ENCODE measurements around the gene TBC1D4. TPM values are rescaled to one million over a fixed set of nuclear protein-coding genes. Genes with fewer than 3 reads are reported as not detected.
"Not testable (repeated sequence)": the region's sequence is repeated elsewhere in the genome, so short reads cannot be mapped to it uniquely, and the experiment has no call there.

The TBC1D4 gene
- total RNA-seq, 1 experiment from 2014 or later: 0.78 TPM

DNA sequence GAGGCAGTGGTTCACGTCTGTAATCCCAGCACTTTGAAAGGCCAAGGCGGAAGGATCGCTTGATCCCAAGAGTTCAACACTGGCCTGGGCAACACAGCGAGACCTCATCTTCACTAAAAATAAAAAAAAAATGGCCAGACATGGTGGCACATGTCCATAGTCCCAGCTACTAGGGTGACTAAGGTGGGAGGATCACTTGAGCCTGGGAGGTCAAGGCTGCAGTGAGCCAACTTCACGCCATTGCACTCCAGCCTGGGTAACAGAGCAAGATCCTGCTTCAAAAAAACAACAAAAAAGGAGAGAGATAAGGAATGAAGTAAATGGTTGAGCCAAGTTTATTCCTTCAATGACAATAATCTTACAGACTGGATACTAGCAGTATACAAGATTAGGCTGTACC, 21.3 kb downstream of the TBC1D4 start:
- in situ Hi-C loops (cut with HindIII; ENCODE audit: low sequenced_read_pairs): no loop called here
- no peak for DNase-seq (ENCODE audit: low spot score)

DNA sequence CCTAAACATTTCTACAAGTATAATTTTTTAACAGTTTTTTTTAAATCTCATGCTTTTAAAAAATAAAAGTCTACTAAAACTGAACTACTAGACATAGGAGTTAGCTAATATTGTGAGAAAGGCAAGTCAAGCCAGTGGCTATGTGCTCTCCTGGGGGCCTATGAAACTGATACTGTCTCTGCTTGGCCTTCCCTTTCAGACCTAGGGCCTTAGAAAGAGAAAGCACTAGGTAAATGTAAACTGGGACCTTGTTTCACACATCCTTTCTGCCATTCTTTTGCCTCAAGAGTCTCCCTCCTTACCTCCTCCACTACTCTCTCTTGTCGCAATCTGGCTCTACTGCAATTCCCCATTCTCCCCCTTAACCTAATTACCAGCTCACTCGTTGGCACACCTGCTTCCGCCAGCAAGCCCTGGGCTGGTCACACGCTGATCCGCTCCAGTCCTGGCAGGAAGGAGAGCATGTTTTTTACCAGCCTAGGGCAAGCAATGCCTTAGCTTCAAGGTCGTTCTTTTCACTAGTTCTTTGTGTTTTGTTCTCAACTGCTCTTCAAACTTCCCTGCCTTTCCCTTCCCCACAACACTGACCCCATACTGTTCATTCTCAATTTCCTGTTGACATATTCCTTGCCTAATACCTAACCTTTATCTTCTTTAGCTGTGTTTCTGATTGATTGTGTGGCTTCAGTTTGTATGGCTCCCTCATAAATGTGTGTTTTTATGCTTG, 23.1 kb downstream of the TBC1D4 start:
- DNase-seq (ENCODE audit: low spot score): peak; percentile 59
- in situ Hi-C loops (cut with HindIII; ENCODE audit: low sequenced_read_pairs): no loop called here

DNA sequence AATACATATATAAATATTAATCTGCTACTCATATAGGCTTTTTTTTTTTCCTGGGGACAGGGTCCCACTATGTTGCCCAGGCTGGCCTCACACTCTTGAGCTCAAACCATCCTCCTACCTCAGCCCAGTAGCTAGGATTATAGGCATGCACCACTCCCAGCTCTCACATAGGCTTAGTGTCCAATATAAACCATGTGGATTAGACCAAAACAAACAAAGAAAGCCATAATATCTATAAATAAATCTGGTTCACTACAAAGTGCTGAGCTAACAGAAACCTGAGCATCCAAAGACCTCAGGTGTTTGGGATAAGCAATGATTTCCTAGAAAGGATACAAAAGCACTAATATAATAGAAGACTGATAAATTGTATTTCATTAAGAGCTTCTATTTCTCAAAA, 26.0 kb downstream of the TBC1D4 start:
- no peak for DNase-seq (ENCODE audit: low spot score)
- in situ Hi-C loops (cut with HindIII; ENCODE audit: low sequenced_read_pairs): no loop called here

DNA sequence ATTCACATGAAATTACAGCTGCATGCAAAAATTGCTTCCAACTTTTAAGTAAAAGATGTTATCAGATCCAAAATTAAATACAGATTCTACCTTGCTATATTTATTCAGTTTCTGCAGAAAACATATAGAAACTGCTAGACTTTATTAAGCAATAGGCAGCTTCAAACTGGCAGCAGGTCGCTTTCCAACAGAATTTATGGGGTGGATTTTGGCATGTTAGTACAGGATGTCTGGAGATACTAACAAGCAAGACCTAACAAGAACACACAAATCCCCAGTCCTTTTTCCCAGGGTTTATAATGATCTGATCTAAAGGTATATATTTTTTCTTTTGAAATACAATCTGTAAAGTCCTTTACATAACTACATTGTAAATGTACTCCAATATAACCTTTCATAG, 27.5 kb downstream of the TBC1D4 start:
- no peak for DNase-seq (ENCODE audit: low spot score)
- in situ Hi-C loops (cut with HindIII; ENCODE audit: low sequenced_read_pairs): no loop called here

DNA sequence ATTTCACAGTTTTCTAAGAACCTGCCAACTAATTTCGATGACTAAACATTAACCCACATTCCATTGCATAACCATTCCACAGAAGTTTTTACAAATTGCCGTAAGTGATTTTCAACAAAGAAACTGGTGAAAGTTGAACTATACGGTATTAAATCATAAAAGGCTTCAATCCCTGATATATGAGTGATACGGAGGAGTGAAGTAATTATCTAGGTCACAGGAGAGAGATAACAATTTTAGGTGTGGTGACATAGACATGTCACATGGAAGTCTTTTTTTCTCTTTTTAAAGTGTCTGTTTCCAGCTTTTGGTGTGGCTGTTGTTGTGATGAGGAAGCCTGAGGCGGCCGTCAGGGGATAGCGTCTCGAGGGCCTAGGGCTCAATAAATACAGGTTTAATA, 29.4 kb downstream of the TBC1D4 start:
- no peak for DNase-seq (ENCODE audit: low spot score)
- in situ Hi-C loops (cut with HindIII; ENCODE audit: low sequenced_read_pairs): no loop called here

DNA sequence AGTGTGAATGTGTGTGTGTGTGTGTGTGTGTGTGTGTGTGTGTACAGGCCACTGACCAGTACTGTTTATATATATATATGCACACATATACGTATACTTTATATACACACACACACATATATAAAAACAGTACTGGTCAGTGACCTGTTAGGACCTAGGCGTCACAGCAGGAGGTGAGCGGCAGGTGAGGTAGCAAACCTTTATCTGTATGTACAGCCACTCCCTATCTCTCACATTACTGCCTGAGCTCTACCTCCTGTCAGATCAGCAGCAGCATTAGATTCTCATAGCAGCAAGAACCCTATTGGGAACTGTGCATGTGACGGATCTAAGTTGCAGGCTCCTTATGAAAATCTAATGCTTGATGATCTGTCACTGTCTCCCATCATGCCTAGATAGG, 34.5 kb downstream of the TBC1D4 start:
- DNase-seq (ENCODE audit: low spot score): no peak
- in situ Hi-C loops (cut with HindIII; ENCODE audit: low sequenced_read_pairs): no loop called here

DNA sequence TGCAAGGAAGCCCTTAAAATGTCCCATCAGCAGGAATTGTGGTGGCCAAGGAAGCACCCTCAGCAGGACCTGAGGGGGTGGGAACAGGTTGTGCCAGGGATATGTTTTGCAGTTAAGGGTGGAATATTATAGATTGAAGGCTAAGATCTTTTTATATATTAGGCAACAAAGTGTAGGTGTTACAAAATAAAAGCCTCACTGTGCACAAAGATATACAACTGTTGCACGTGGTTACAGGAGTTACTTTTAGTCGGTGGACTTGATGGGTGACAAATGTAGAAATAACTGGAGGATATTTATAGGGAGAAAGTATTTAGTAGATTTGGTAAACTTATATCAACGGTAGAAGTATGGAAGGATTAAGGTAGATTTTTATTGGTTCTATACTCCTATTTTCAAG, 35.1 kb downstream of the TBC1D4 start:
- in situ Hi-C loops (cut with HindIII; ENCODE audit: low sequenced_read_pairs): no loop called here
- DNase-seq (ENCODE audit: low spot score): no peak

DNA sequence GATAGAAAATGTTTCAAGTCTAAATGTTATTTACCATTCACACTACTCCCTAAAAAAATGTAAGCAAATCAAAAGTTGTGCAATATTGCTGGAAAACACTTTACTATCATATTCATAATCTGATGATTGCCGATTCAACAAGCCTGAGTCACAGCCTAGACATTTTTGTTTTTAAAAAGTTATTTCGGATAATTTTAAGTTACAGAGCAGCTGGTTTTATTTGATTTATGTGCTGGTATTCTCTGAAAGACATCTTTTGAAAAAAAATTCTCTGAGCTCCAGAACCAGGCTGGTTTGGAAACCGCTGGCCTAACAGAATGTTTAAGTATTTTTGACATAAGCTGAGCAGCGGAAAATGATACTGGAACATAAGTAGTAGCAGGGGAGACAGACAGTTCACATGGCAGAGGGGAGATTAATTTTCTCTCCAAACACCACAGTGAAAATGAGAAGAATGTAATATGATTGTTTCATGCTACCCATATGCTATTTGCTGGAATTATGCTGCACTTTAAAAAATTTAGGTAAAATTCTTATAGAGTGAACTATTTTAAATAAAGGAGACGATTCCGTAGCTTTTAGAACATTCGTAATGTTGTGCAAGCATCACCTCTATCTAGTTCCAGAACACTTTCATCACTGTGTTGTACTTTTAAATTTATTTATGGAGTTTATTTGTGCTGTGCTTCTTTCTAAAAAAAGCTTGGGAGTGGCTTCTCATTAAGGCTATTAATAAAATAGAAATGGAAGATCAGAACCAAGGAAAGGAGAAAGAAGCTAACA, 36.1 kb downstream of the TBC1D4 start:
- DNase-seq (ENCODE audit: low spot score): no peak
- in situ Hi-C loops (cut with HindIII; ENCODE audit: low sequenced_read_pairs): no loop called here

DNA sequence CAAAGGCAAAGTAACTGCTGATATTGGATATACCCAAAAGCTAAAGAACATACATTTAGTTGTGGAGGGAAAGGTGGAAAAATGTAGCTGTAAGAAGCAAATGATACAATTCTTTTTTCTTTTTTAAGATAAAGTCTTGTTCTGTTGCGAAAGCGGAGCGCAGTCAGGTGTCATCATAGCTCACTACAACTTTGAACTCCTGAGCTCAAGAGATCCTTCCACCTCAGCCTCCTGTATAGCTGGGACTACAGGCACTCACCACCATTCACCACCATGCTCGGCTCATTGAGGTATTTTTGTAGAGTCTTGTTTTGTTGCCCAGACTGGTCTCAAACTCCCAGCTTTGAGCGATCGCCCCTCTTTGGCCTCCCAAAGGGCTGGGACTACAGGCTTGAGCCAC, 38.0 kb downstream of the TBC1D4 start:
- in situ Hi-C loops (cut with HindIII; ENCODE audit: low sequenced_read_pairs): no loop called here
- no peak for DNase-seq (ENCODE audit: low spot score)

DNA sequence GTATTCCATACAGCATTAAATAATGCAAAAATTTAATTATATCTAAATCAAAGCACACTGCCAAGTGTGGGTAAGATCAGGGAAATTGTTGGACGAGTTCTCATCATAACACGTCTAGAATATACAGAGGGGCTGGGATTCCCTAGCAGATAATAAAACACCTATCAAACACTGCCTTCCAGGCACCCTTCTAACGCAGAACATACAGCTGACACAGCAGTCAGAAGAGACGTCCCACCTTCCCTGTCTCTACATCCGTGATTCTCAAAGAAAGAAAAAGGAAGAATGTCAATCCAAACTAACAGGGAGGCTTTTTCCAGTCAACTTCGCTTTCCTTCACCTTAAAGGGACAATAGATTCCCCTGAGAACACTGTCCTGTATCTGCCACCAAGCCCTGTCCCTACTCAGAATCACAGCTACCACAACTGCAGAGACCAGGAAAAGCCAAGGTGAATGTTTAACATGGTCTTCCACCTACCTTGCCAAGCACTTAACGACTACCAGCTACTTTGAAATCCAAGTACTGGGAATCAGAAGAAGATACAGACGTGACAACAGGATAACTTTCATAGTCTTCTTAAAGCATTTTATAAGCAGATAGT, 38.5 kb downstream of the TBC1D4 start:
- DNase-seq (ENCODE audit: low spot score): no peak
- in situ Hi-C loops (cut with HindIII; ENCODE audit: low sequenced_read_pairs): no loop called here

DNA sequence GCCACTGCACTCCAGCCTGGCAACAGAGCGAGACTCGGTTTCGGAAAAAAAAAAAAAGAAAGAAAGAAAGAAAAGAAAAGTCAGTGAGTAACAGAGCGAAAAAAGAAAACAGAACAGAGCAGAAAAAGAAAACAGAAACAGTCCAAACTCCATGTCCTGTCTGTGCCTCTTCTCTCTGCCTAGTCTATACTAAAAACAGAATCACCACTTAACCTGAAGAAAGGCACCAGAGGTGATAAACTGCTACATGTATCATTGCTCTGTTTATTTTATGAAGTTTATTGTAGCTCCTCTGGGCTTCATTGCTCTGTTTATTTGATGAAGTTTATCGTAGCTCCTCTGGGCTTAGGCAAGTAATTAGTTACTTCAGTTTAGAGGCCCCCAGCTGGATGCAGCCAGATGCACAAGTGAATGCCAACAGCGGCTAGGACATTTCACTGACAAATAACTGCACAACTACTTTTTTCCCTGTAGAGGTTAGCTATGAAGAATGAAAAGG, 39.2 kb downstream of the TBC1D4 start:
- DNase-seq (ENCODE audit: low spot score): no peak
- in situ Hi-C loops (cut with HindIII; ENCODE audit: low sequenced_read_pairs): no loop called here

DNA sequence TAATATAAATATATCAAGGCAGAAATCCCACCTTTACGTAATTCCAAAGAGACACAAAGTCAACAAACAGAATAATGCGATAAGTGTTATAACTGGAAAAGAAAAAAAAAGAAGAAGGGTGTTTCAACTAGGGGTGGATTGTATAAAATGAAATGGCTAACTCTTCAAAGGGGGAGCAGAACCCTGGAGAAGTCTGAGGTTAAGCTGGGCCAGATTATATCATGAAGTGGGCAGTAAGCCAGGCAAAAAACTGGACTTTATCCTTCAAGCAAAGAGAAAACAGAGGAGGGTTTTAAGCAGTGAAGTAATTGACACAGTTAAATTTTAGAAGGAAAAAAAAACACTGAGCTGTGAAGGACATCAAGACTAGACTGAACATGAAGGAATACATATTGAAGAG, 41.9 kb downstream of the TBC1D4 start:
- in situ Hi-C loops (cut with HindIII; ENCODE audit: low sequenced_read_pairs): no loop called here
- no peak for DNase-seq (ENCODE audit: low spot score)

DNA sequence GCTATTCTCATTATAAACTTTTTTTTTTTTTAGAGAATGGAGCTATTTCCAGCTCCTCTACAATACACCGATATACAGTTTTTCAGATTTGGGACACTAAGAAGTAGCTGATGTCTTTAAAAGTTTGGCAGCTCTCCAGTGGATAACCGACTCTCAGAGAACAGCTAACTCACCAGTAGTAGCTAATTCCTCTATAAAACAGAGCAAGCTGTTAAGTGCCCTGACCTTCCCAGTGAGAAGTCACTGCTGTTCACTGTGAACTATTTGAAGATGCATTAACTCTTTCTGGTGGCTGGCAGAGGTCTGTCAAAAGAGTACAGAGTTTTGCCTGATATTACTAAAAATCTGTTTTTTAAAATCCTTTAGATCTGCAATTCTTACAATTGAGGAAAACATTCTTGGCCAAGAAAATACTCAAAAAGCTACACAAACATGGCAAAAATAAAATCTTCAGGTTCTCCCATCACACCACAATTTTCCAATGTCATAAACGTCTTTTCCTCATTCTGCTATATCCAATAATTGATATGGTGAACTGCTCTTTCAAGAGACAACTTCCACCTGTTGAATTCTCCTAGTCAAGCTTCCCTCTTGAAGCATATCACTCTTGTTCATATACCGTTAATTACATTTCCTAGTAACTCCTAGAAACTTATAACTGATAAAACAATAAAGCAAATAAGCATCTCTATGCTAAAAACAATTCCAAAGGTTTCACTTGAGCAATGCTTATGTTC, 44.2 kb downstream of the TBC1D4 start:
- in situ Hi-C loops (cut with HindIII; ENCODE audit: low sequenced_read_pairs): no loop called here
- no peak for DNase-seq (ENCODE audit: low spot score)

DNA sequence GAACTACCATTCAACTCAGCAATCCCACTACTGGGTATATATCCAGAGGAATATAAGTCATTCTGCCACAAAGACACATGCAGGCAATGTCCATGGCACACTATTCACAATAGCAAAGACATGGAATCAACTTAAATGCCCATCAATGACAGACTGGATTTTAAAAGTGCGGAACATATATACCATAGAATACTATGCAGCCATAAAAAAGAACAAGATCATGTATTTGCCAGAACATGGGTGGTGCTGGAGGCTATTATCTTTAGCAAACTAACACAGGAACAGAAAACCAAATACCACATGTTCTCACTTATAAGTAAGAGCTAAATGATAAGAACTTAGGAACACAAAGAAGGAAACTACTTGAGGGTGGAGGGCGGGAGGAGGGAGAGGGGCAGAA, 47.8 kb downstream of the TBC1D4 start:
- DNase-seq (ENCODE audit: low spot score); in situ Hi-C loops (cut with HindIII; ENCODE audit: low sequenced_read_pairs): not testable (repeated sequence)

DNA sequence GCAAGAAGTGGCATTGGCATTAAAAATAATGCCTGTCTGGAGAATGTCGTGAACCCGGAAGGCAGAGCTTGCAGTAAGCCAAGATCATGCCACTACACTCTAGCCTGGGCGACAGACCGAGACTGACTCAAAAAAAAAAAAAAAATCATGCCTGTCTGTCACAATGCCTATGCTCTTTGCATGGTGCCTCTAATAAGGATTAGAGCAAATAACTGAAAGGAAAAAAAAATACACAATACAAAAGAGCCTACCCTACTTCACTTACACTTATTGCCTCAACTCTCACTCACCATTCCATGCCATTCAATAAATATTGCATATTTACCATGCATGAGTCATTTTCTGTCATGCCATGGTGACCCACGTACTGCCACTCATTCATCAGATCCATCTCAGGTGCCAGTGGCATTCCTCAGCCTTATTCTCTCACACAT, 49.1 kb downstream of the TBC1D4 start:
- DNase-seq (ENCODE audit: low spot score): no peak
- in situ Hi-C loops (cut with HindIII; ENCODE audit: low sequenced_read_pairs): no loop called here

DNA sequence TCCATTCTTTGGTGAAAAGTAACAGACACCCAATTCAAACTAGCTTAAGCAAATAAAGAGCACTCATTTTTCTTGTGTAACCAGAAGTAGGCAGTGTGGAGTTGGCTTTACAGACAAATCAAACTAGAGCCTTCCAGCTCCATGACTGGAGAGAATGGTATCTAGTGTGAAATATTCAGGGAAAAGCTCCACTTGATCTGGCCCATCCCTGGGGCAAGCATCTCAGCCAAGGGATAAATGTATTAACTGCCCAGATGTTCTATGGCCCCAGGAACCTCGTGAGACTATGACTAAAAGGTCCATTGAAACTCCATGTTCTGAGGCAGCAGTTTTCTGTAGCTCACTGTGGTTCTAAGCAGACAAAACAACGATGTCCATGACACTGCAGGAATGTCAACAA, 49.9 kb downstream of the TBC1D4 start:
- in situ Hi-C loops (cut with HindIII; ENCODE audit: low sequenced_read_pairs): no loop called here
- no peak for DNase-seq (ENCODE audit: low spot score)

DNA sequence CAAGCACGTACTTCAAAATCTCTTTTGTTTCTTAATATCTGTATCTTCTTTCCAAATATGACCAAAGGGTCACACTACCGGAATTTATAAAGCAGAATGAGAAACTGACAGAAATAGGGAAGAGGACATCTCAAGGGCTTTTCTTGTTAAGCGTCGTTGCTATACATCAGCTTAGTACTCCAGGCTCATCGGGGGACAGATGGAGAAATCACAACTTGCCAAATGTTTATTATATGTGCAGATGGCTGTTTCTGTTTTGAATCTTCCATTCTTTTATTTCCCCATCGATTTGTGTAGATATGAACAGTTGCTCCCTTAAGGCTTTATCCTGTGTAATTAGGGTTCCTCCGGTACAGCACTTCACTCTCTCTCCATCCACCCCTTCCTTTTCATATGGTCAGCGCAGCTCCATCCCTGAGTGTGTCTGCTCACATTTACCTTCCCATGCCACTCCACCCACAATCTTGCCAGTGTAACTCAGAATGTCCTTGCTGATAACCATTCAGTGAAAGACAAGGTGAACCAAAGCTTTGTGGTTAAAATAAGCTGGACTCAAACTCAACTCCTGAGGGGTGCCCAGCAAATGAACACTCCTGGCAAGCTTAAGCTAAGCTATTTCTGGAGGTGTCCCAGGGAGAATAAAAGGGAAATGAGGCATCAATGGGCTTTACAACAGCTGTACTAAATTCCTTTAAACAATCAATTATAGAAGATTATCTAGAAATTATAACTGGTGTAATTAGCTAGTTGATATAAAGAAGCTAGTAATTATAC, 51.3 kb downstream of the TBC1D4 start:
- in situ Hi-C loops (cut with HindIII; ENCODE audit: low sequenced_read_pairs): no loop called here
- DNase-seq (ENCODE audit: low spot score): no peak

DNA sequence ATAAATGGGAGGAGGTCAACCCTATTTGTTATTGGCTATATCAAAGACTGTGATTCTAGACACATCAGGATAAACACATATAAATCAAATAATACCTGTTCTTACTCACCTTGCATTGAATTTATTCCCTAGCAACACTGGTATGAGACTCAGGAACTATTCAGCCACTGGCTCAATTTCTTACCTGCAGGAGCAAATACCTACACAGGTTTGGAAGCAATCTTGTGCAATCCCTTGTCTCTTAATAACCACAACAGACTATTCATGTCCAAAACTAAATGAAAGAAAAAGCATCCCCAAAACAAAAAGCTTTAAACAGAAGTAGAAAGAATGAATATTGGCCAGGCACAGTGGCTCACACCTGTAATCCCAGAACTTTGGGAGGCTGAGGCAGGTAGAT, 55.5 kb downstream of the TBC1D4 start:
- in situ Hi-C loops (cut with HindIII; ENCODE audit: low sequenced_read_pairs): no loop called here
- DNase-seq (ENCODE audit: low spot score): no peak

All from G401 (cell line).